Natural killer cell (primary cell): ENCODE results near the gene SLC43A1. TPM values are rescaled to one million over a fixed set of nuclear protein-coding genes. Genes with fewer than 3 reads are reported as not detected.

Source experiments
- ATAC-seq, 3 donors: fragments of 150-1000 bp in 2 of 3; fragments of 200-7000 bp in 1 of 3; cut with Tn5 transposase; 1 replicate in 1 of 3; 2 replicates in 2 of 3; pipeline ENCODE4 v1.10.0; 2021; ENCODE audit warnings: mild to moderate bottlenecking in 2 of 3, moderate library complexity in 2 of 3
- DNase-seq, 2 donors: peaks; one replicate each; pipeline versions ENCODE4 v3.0.0 to v3.0.0-alpha.2; 2013 to 2021; ENCODE audit warnings: mixed read lengths in 1 of 2
- H3K27ac ChIP-seq: one replicate; pipeline ENCODE4 v1.5.1; 2013; ENCODE audit warnings: mild to moderate bottlenecking, low read length
- H3K27me3 ChIP-seq: one replicate; pipeline ENCODE4 v1.6.1; 2013; ENCODE audit warnings: low read length; ENCODE audit not compliant: control insufficient read depth, insufficient read depth
- H3K36me3 ChIP-seq: one replicate; pipeline ENCODE4 v1.6.1; 2013; ENCODE audit warnings: low read length; ENCODE audit not compliant: control insufficient read depth, insufficient read depth
- H3K4me1 ChIP-seq: one replicate; pipeline ENCODE4 v1.6.1; 2013; ENCODE audit warnings: low read length; ENCODE audit not compliant: control insufficient read depth, insufficient read depth
- H3K4me3 ChIP-seq: one replicate; pipeline ENCODE4 v1.5.1; 2013; ENCODE audit warnings: low read length
- H3K9me3 ChIP-seq: one replicate; pipeline ENCODE4 v1.6.1; 2013; ENCODE audit warnings: low read length; ENCODE audit not compliant: control insufficient read depth, insufficient read depth
- H3K27ac Mint-ChIP-seq, 2 donors: one replicate each; pipeline ENCODE4 v1.8.0; 2022; ENCODE audit warnings: mild to moderate bottlenecking in 2 of 2, mixed read lengths in 2 of 2, moderate library complexity in 1 of 2
- H3K27me3 Mint-ChIP-seq, 2 donors: one replicate each; pipeline ENCODE4 v1.8.0; 2022; ENCODE audit warnings: low read depth in 2 of 2, mixed read lengths in 2 of 2
- H3K36me3 Mint-ChIP-seq: one replicate; pipeline ENCODE4 v1.8.0; 2022; ENCODE audit warnings: mixed read lengths
- H3K4me1 Mint-ChIP-seq, 2 donors: one replicate each; pipeline ENCODE4 v1.8.0; 2022; ENCODE audit warnings: mixed read lengths in 2 of 2
- H3K4me3 Mint-ChIP-seq: one replicate; pipeline ENCODE4 v1.8.0; 2022; ENCODE audit warnings: mild to moderate bottlenecking, moderate library complexity, mixed read lengths
- H3K9me3 Mint-ChIP-seq, 2 donors: one replicate each; pipeline ENCODE4 v1.8.0; 2022; ENCODE audit warnings: mixed read lengths in 2 of 2
- CTCF ChIP-seq: fragments of 200-600 bp; IDR thresholded peaks from one replicate; pipeline ENCODE4 v1.8.0; 2022; ENCODE audit warnings: antibody characterized with exemption
- WGBS: methylation state at CpG from one replicate; pipeline ENCODE4 v1.1.7; 2013; ENCODE audit warnings: missing lambda C conversion rate; ENCODE audit not compliant: insufficient coverage; 5-methylcytosine and 5-hydroxymethylcytosine counted together
- intact Hi-C: fragments of 100-400 bp; cut with micrococcal nuclease; formaldehyde crosslinking; loops from one replicate; pipeline ENCODE4 v1.14.2; 2022
- total RNA-seq, 4 donors: library from RNA; stranded (reverse); fragments of 120-200 nt in 1 of 4; gene quantifications; one replicate each; pipeline versions ENCODE4 v1.2.3 to v1.2.4, GENCODE V29; 2013 to 2022

SLC43A1 gene
- total RNA-seq, 3 donors from 2014 or later (not counting 1 experiment from before 2014, with no cell fraction given): 11.3 to 20.6 (median 13.9) TPM

- 99% methylated on average over 7 of the region's 7 CpGs for WGBS
- Histone ChIP-seq H3K9me3 (no peaks in the 10 kb centered on the region), H3K4me1 (peaks cover 15% of the 10 kb centered on the region), H3K4me3 (no peak overlapping the region), H3K27me3 (no peaks in the 10 kb centered on the region), H3K27ac (no peak overlapping the region), H3K36me3 (peaks cover 22% of the 10 kb centered on the region)
- Mint-ChIP-seq H3K4me1 (peaks cover 0 to 8% of the 10 kb centered on the region in 2 donors), H3K9me3 (no peaks in the 10 kb centered on the region), H3K36me3 (no peaks in the 10 kb centered on the region), H3K27me3 (no peaks in the 10 kb centered on the region), H3K4me3 (no peak overlapping the region), H3K27ac (peak overlapping the region in 1 of 2 donors; percentile 78)
- TF ChIP-seq CTCF: no peak
- intact Hi-C loops: no loop called here
- ATAC-seq: no peak
- DNase-seq: no peak
Observed at GRCh38 chr11:57546451-57546850, 30.9 kb upstream of the SLC43A1 start.

GRCh38 chr11:57545883-57546282, 30.4 kb upstream of the SLC43A1 start:
- 98% methylated on average over 13 of the region's 13 CpGs for WGBS
- ATAC-seq (no peak), DNase-seq (no peak)
- Mint-ChIP-seq H3K27me3 (no peaks in the 10 kb centered on the region), H3K36me3 (no peaks in the 10 kb centered on the region), H3K27ac (no peak overlapping the region), H3K4me1 (peaks cover 0 to 8% of the 10 kb centered on the region in 2 donors), H3K9me3 (no peaks in the 10 kb centered on the region), H3K4me3 (no peak overlapping the region)
- no peaks in the 10 kb centered on the region for H3K9me3 ChIP-seq
- H3K27me3 ChIP-seq: no peaks in the 10 kb centered on the region
- intact Hi-C loops: no loop called here
- no peak overlapping the region for H3K4me3 ChIP-seq
- TF ChIP-seq CTCF: no peak
- peaks cover 15% of the 10 kb centered on the region for H3K4me1 ChIP-seq
- H3K36me3 ChIP-seq: peaks cover 19% of the 10 kb centered on the region
- H3K27ac ChIP-seq: no peak overlapping the region

- H3K36me3 Mint-ChIP-seq: no peaks in the 10 kb centered on the region
- intact Hi-C loops: no loop called here
- no peak for ATAC-seq
- no peaks in the 10 kb centered on the region for H3K9me3 Mint-ChIP-seq
- no peaks in the 10 kb centered on the region for H3K27me3 Mint-ChIP-seq
- H3K4me1 ChIP-seq: peaks cover 15% of the 10 kb centered on the region
- no peak overlapping the region for H3K27ac ChIP-seq
- no peak for DNase-seq
- peaks cover 6% of the 10 kb centered on the region for H3K36me3 ChIP-seq
- TF ChIP-seq CTCF: no peak
- no peak overlapping the region for H3K4me3 Mint-ChIP-seq
- no peak overlapping the region for H3K27ac Mint-ChIP-seq
- no peaks in the 10 kb centered on the region for H3K9me3 ChIP-seq
- no peak overlapping the region for H3K4me3 ChIP-seq
- peaks cover 0 to 8% of the 10 kb centered on the region in 2 donors for H3K4me1 Mint-ChIP-seq
- WGBS: 96% methylated on average over 6 of the region's 6 CpGs
- H3K27me3 ChIP-seq: no peaks in the 10 kb centered on the region
Observed at GRCh38 chr11:57544566-57544965, 29.1 kb upstream of the SLC43A1 start.

- intact Hi-C loops: no loop called here
Observed at GRCh38 chr11:57543593-57543992, 28.1 kb upstream of the SLC43A1 start.

More at GRCh38 chr11:57543593-57543992, 28.1 kb upstream of the SLC43A1 start:
- Histone ChIP-seq H3K4me1 (peaks cover 15% of the 10 kb centered on the region), H3K4me3 (no peak overlapping the region), H3K27ac (no peak overlapping the region), H3K9me3 (no peaks in the 10 kb centered on the region), H3K36me3 (peaks cover 2% of the 10 kb centered on the region), H3K27me3 (no peaks in the 10 kb centered on the region)
- no peaks in the 10 kb centered on the region for H3K27me3 Mint-ChIP-seq
- no peak overlapping the region for H3K4me3 Mint-ChIP-seq
- no peak for DNase-seq
- H3K4me1 Mint-ChIP-seq: peaks cover 0 to 8% of the 10 kb centered on the region in 2 donors
- TF ChIP-seq CTCF: no peak
- no peaks in the 10 kb centered on the region for H3K36me3 Mint-ChIP-seq
- no peak overlapping the region for H3K27ac Mint-ChIP-seq
- ATAC-seq: no peak
- H3K9me3 Mint-ChIP-seq: no peaks in the 10 kb centered on the region
- WGBS: 92% methylated on average over 6 of the region's 6 CpGs
